GM21786 (cell line): ENCODE measurements around the gene ACTR3C.
"Not testable (repeated sequence)": the region's sequence is repeated elsewhere in the genome, so short reads cannot be mapped to it uniquely, and the experiment has no call there.

ENCODE experiments used
- ATAC-seq: cut with Tn5 transposase; IDR thresholded peaks from one replicate; pipeline ENCODE4 v1.9.1; 2021; ENCODE audit not compliant: unreplicated experiment

ACTR3C gene

GRCh38 chr7:150337179-150337578 lies 13.8 kb upstream of the ACTR3C start:
- no peak for ATAC-seq

GRCh38 chr7:150336746-150337145 lies 13.4 kb upstream of the ACTR3C start:
- ATAC-seq = no peak

GRCh38 chr7:150335774-150336112 lies 12.4 kb upstream of the ACTR3C start:
- ATAC-seq = no peak

- no peak for ATAC-seq
Measured at GRCh38 chr7:150335108-150335773, 11.9 kb upstream of the ACTR3C start.

GRCh38 chr7:150334108-150334507 lies 10.8 kb upstream of the ACTR3C start:
- no peak for ATAC-seq

- no peak for ATAC-seq
Measured at GRCh38 chr7:150333659-150334058, 10.3 kb upstream of the ACTR3C start.

- no peak for ATAC-seq
Measured at GRCh38 chr7:150332852-150333635, 9.7 kb upstream of the ACTR3C start.

- no peak for ATAC-seq
Measured at GRCh38 chr7:150330211-150330885, 7.0 kb upstream of the ACTR3C start.

- ATAC-seq = no peak
Measured at GRCh38 chr7:150329331-150330120, 6.2 kb upstream of the ACTR3C start.

GRCh38 chr7:150327308-150327707 lies 4.0 kb upstream of the ACTR3C start:
- ATAC-seq = no peak

GRCh38 chr7:150326657-150327268 lies 3.4 kb upstream of the ACTR3C start:
- ATAC-seq = no peak

- ATAC-seq = no peak
Measured at GRCh38 chr7:150325901-150326300, 2.6 kb upstream of the ACTR3C start.

GRCh38 chr7:150325110-150325611 lies 1.8 kb upstream of the ACTR3C start:
- no peak for ATAC-seq

GRCh38 chr7:150324373-150324961 lies 1.1 kb upstream of the ACTR3C start:
- no peak for ATAC-seq

GRCh38 chr7:150323682-150324372 lies 482 bp upstream of the ACTR3C start:
- ATAC-seq = peak; percentile 12

GRCh38 chr7:150322114-150322832 lies 1.1 kb downstream of the ACTR3C start:
- ATAC-seq = peak; percentile 30

- ATAC-seq = no peak
Measured at GRCh38 chr7:150321788-150322113, 1.6 kb downstream of the ACTR3C start.

GRCh38 chr7:150317748-150318444 lies 5.4 kb downstream of the ACTR3C start:
- no peak for ATAC-seq

- not testable (repeated sequence) for ATAC-seq
Measured at GRCh38 chr7:150316987-150317386, 6.4 kb downstream of the ACTR3C start.
